ENCODE data around the gene PRELID1.
"Not testable (repeated sequence)": the region's sequence is repeated elsewhere in the genome, so short reads cannot be mapped to it uniquely, and the experiment has no call there.

Gene PRELID1

DNA sequence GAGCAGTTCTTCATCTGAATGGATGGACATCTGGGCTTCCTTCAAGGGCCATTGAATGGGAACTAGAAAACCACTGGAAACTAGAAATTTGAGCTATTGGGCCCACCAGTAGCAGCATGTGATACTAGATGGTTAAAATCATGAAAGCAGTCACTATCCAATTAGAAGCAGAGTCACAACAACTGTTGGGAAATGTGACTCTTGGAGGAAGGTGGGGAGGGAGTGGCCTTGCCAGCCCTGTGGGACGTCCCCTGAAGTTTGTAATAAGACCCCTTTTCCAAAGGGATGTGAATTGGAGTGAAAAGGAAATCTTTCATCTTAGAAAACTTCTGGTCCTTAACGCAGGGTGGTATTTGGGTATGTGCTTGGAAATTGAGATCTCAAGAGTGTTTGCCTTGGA, 5.7 kb upstream of the PRELID1 start:
- DNase-seq: no peak
- intact Hi-C loops (cut with DNase I): no loop called here

DNA sequence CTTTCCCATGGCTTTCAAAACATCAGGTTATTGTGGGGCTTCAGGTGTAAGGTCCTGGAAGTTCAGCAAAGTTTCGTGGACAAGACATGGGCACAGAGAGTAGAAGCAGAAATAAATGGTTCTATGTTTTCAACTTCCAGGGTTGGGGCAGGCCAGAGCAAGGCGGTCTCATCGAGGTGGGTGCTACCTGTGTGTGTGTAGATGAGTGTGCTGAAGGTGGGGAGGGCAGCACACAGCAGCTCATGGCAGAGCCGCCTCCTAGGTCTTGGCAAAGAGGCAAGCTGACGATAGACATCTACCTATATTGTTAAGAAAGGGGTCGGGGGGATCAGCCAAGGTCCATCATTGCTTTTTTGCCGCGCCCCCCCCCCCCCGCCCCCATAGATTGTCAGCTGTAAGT, 3.9 kb upstream of the PRELID1 start:
- intact Hi-C loops (cut with DNase I): loop anchor here (5.0 kb wide), 3 partner anchors 53 to 637 kb away; partner anchors contain the start of genes LMAN2 and NSD1
- DNase-seq: peak in 1 of 10 donors; percentile 61

DNA sequence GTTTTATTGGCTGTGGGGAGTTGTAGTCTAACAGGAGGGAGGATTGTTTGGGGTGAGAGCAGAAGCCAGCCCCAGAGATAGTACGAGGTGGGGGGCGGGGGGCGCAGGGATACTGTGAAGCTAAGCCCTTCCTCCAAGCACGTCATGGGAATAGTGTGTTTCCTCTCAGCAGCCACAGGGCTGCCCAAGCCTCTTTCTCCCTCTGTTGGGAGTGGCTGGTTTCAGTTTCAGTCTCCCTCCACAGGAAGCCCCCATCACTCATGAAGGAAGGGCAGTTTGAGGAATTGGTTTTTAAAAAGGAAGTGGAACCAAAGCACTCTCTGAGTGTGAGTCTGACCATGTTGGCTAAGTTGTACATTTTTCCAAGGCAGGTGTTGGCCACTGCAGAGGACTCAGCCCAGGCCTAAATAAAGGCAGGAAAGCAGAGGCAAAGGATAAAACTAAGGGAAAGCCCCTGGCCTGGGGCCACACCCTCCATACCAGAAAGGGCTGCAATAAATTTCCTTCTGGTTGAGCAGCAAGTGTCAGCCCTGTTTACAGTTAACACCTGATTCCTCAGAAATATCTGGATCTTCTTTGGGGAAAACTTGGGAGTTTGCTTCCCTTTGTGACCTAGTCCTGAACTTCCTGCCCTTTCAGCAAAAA, 3.2 kb upstream of the PRELID1 start:
- intact Hi-C loops (cut with DNase I): loop anchor here (5.0 kb wide), 3 partner anchors 52 to 638 kb away; partner anchors contain the start of genes LMAN2 and NSD1
- peak in 3 of 10 donors; percentile 28 to 81 (median 78) for DNase-seq

DNA sequence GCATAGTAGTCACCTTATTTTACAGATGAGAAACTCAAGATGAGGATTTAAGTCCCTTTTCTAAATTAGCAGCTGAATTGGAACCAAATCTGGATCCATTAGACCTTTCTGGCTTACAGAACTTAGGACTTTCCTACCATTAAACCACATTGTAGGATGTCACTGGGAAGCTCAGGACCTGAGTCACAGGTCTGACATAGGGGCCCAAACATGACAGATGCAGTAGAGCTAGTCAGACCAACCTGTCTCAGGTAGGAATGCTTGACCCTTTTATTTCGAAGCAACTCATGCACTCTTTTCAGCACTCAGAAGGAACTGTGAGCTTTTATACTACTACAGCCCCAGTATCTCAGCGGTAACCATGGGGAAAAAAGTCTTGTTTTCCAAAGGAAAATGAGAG, 2.6 kb upstream of the PRELID1 start:
- DNase-seq: no peak
- intact Hi-C loops (cut with DNase I): loop anchor here (5.0 kb wide), 3 partner anchors 51 to 639 kb away; partner anchors contain the start of genes LMAN2 and NSD1

DNA sequence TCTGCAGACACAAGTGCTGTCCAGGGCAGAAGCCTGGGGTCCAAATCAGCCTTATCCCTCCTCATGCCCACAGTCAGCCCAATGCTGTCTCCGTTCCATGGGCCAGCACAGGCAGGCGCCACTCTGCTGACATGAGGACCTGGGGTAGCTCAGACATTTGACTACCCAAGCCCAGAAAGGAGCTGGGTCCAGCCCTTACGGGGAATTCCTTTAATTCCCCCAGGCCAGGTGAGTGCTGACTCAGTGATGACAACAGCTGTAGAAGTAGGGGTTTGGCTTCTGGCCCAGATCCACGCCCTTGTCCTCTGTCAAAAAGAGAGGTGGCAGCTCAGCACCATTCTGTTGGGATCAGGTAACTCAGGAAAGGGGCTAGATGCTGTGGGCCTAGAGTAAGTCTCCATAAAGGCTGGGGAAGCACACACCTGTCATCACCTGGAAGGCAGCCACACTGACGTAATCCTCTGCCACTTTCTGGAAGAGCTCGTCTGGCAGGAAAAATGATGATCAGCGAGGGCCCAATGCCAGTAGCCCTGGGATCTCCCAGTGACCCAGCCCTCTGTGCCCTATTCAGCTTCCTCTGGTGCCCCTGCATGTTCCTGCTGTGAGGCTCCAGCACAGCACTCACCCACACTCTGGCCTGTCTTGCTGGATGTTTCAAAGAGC, 2.0 kb upstream of the PRELID1 start:
- intact Hi-C loops (cut with DNase I): loop anchor here (2.0 to 5.0 kb wide), 4 partner anchors 51 to 639 kb away; partner anchors contain the start of genes LMAN2 and NSD1
- DNase-seq: no peak

DNA sequence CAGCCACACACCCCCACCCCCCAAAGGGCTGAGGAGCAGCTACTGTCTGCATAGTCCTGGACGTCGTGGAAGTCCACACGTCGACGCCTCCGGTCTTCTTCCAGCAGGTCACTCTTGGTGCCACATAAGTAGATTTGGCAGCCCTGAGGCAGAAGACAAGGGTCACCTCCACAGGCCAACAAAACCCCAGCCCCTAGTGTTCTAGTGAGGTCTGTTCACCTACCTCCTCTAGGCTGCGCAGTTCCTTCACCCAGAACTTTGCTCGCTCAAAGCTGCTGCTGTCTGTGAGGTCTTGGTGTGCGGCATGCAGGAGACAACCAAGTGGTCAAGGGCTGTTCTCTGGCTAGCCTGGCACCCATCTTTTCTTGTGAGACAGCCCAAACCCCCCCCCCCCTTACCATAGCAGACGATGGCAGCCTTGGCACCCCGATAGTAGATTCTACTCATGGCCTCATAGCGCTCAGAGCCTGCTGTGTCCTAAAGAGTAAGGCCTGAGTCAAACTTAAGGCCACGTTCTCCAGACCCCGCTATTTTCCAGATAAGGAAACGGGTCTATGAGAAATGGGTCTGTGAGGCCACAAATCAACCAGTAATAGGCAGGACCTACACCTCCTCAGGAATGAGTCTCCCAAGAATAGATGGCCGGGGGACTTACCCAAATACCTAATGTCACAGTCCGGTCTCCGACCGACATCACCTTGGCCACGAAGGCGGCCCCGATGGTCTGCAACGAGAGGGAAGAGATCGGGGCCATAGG, 1.1 kb upstream of the PRELID1 start:
- intact Hi-C loops (cut with DNase I): loop anchor here (2.0 to 5.0 kb wide), 4 partner anchors 50 to 640 kb away; partner anchors contain the start of genes LMAN2 and NSD1
- peak in 1 of 10 donors; percentile 14 for DNase-seq

DNA sequence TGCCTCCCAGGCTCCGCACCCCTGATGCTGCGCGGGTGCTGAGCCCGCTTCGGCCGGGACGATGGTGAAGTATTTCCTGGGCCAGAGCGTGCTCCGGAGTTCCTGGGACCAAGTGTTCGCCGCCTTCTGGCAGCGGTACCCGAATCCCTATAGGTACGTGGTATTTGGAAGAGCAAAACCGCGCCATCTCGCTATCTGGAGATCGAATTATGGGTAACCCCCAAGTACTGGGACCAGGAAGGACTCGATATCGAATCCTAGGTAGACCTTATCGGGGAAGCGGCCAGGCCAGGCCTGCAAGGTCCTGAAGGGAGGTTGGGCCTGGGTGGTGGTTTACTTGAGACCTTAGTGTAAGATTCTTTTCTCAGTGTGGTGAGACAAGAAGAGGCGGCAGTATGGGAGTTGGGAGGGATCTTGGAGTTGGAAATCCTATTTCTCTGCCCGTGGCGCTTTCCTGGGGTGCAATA, 359 bp downstream of the PRELID1 start:
- intact Hi-C loops (cut with DNase I): loop anchor here (2.0 to 5.0 kb wide), 4 partner anchors 48 to 642 kb away; partner anchors contain the start of genes LMAN2 and NSD1
- DNase-seq: no peak

DNA sequence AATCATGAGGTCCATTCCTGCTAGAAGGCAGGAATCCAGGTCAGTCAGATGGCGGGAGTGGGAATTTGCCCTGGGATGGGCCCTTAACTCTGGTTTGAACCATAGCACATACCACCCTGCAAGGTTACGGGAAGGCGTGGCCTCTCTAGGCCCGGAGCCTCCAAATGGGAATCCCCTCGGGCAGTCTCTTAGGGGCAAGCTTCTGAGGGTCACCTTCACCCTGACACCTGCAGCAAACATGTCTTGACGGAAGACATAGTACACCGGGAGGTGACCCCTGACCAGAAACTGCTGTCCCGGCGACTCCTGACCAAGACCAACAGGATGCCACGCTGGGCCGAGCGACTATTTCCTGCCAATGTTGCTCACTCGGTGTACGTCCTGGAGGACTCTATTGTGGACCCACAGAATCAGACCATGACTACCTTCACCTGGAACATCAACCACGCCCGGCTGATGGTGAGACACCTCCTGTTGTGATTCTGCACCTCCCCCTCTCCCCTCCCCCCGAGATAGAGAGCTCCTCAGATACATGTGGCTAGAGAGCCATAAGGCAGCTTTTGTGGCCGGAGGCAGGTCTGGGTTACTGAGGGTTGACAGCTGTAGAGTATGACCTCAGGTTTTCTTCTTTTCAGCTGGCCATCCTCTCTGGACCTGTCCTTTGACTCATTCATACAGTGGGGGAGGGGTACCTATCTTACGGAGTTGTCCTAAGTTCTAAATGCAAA, 957 bp downstream of the PRELID1 start:
- no peak for DNase-seq
- intact Hi-C loops (cut with DNase I): loop anchor here (5.0 kb wide), 3 partner anchors 48 to 642 kb away; partner anchors contain the start of genes LMAN2 and NSD1

DNA sequence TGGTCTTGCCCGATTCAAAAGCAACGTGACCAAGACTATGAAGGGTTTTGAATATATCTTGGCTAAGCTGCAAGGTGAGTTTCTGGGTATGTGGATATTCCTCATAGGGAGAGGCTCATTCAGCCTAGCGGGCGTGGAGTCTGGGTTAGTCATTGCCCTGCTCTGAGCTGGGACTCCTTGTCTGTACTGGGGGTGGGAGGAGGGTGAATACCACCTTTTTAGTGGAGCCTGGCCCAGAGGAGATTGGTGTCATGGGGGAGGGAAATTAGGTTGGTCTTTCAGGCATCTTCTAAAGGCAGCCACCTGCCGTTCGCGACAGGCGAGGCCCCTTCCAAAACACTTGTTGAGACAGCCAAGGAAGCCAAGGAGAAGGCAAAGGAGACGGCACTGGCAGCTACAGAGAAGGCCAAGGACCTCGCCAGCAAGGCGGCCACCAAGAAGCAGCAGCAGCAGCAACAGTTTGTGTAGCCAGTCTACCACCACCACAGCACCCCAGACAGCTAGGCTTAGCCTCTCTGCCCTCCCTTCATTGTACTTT, 2.6 kb downstream of the PRELID1 start:
- intact Hi-C loops (cut with DNase I); DNase-seq: not testable (repeated sequence)

DNA sequence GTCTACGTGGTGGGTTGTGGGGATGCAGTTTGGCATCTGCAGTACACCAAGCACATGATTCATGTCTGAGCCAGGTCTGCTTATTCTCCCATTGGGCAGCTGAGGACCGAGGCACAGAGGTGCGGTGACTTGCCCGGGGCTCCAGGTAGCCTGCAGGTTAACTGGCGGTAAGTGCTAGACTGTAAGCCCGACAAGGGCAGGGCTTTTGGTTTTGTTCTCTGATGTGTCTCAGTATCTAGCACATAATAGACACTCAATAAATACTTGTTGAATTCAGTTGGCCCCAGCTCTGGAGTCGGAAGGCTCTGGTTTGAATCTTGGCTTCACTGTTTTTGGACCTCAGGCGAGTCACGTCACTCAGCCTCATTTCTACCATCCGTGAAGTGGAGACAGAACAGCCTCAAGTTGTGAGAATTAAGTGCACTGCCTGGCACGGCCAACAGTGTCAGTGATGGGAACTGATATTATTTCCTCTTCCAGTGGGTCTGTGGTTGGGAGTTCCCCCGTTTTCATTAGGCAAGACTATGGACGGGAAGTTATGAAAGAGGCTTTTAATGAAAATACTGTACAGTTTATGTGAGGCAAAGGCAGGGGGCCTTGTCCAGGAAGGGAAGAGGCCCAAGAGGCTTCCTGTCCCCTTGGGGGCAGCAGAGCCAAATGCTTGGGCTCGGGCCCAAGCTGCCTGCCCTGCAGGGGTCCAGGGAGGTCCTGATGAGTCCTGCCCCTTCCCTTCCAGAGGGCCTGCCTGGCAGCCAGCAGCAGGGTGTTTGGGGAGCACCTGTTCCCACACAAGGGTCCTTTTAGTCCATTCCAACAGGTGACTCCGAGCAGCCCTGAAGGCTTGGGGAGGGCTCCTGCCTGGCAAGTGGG, 3.3 kb downstream of the PRELID1 start:
- intact Hi-C loops (cut with DNase I): no loop called here
- peak in 2 of 10 donors; percentile 2 to 76 for DNase-seq

DNA sequence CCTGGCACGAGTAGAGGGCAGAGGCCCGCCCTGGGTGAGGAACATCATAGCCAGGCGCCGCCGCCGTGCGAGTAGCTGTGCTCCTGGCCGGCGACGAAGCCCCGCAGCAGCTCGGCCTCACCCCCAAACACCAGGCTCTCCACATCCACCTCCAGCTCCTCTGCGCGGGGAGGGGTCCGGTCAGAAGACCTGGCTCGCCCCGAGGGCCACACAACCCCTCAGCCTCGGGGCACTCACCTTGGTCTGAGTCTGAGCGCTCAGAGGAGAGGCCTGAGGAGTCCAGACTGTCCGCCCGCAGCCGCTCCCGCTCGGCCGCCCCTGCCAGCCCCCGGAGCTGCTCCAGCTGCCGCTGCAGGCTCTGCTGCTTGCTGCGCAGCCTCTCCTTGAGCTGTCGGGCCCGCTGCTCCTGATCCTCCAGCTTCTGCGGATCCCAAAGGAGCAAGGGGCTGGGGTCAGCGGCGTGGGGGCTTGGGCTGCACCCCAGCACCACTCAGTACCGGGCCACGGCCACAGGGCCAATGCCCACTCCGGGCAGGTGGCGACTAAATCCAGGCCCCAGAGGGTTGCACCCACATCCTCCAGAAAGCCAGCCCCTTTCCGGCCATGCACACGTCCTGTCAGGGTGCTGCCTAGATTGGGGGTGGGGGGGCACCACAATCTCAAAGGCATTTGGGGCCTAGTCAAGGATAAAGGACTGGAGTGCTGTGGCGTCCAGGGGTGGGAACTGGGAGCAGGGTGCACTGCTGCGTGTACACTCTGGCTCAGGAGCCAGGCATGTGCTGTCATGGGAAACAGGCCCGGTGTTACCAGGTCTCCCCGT, 4.2 kb downstream of the PRELID1 start:
- DNase-seq: peak in 2 of 10 donors; percentile 31 to 82
- intact Hi-C loops (cut with DNase I): no loop called here

DNA sequence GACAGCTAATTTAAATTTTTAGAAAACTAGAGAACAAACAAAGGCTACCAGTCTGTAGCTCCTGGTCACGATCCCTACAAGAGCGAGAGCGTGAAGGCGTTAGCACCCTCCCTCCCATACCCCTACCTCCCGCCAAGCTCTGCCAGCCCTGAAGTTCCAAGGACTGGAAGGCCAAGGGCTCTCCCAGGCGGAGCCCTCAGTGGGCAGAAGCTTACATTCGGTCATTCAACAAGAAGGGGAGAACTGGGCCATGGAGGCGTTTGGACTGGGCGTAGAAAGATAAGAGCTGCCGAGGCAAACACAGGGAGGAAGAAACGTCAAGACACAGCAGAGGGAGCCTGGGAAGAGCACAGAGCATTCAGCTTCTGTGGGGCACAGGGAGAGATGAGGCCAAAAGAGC, 5.1 kb downstream of the PRELID1 start:
- intact Hi-C loops (cut with DNase I): no loop called here
- peak in 2 of 10 donors; percentile 54 to 70 for DNase-seq

DNA sequence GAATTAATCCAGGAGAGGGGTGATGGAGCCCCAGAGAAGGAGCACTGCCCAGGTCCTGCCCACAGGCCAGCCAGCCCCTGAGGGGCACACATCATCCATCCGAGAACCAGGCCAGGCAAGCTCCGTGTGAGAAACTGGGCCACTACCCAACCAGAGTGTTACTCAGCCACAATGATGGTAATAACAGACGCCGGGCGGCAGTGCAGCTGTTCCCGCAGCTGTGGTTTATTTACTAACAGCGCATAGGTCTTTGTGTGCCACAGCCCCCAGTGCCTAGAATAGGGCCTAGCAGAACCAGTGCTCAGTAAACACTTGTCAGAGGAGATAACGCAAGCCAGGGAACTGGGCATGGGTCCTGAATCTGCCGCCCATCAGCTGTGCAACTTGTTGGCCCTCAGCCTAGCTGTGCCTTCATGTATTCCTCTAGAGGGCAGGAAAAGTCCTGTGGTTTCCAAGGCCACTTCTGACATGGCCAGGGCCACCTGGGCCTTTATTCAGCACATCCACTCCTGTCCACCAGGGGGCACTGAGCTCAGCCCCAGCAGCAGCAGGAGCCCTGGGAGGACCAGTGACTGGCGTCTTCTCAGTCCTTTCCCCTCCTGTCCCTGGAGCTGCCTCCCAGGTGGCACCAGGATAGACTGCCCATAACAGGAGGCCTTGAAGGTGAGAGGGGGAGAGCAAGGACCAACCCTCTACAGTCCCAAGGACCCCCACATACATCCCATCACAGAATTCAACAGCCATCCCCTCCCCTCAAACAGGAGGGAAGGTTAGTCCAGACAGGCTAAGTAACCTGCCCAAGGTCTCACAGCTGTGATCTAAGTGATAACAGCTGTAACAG, 6.0 kb downstream of the PRELID1 start:
- intact Hi-C loops (cut with DNase I): loop anchor here (10.0 kb wide), 1 partner anchor 145 kb away; no protein-coding TSS in a partner anchor
- DNase-seq: peak in 7 of 10 donors; percentile 27 to 93 (median 69)

DNA sequence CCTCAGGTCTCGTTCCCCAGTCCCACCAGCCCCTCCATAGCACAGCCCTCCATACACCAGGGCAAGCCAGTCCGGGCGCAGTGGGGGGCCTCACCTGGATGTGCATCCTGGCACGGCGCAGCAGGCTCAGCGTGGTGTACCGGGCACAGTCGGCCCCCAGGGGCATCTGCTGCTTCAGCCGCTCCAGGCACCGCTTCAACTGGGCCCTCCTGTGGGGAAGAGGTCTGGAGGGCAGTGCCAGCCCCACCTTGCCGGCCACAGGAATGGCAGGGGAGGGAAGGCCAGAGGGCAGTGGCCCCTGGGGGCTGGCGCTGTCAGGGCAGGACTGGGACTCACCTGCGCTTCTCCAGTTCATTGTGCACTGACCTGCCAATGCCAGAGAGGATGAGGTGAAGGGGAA, 6.7 kb downstream of the PRELID1 start:
- intact Hi-C loops (cut with DNase I): loop anchor here (10.0 kb wide), 1 partner anchor 144 kb away; no protein-coding TSS in a partner anchor
- peak in 3 of 10 donors; percentile 66 to 79 (median 74) for DNase-seq

DNA sequence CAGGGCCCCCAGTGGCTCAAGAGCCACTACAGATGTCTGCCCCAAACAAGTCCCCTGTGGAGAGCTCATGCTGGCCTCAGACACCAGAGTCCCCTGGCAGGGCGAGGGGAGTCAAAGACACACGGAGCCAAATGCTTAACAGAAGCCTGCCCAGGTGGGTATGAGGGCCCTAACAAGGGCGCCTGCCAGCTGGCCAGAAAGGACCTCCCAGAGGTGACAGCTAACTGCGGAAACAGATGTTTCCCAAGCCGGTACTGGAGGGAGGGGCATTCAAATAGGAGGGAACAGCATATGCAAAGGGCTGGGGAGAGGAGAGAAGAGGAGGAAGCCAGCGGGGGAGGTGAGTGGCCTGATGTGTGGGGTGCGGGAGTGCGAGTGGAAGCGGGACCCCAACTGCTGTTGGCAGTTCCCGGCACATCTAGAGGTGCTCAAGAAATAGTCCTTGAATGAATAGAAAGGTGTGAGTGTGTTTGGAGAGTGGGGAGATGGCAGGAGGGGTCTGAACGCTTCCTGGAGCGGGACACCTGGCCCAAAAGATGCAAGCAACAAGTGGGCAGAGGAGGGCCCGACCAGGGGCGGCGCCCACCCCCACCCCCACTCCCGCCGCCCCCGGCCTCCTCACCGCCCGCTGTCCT, 7.3 kb downstream of the PRELID1 start:
- intact Hi-C loops (cut with DNase I): loop anchor here (10.0 kb wide), 1 partner anchor 144 kb away; no protein-coding TSS in a partner anchor
- peak in 2 of 10 donors; percentile 50 to 62 for DNase-seq

DNA sequence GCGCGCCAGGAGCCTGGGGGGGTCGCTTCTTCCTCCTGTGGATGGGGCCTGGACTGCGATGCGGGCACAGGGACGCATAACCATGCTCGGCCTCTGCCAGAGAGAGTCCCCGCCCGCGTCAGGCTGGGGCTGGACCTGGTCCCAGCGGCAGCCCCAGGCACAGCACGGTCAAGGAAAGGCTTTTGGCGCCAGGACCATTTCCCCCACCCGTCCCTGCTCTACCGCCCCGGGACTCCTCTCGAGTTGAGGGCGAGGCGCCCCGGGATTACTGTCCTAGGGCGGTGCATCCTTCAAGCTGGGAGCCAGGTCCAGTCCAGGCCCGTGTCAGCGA, 7.8 kb downstream of the PRELID1 start:
- peak in 2 of 10 donors; percentile 56 to 75 for DNase-seq
- intact Hi-C loops (cut with DNase I): loop anchor here (10.0 kb wide), 1 partner anchor 143 kb away; no protein-coding TSS in a partner anchor
